Measurements from ENCODE around the gene CCDC57. TPM values are rescaled to one million over a fixed set of nuclear protein-coding genes. Genes with fewer than 3 reads are reported as not detected.
A peak's percentile ranks its signal among the peaks of the same experiment; 100 is the strongest.

Gene CCDC57
- total and polyA plus RNA-seq, 8 donors: 19.6 to 176 (median 25.4) TPM

DNA sequence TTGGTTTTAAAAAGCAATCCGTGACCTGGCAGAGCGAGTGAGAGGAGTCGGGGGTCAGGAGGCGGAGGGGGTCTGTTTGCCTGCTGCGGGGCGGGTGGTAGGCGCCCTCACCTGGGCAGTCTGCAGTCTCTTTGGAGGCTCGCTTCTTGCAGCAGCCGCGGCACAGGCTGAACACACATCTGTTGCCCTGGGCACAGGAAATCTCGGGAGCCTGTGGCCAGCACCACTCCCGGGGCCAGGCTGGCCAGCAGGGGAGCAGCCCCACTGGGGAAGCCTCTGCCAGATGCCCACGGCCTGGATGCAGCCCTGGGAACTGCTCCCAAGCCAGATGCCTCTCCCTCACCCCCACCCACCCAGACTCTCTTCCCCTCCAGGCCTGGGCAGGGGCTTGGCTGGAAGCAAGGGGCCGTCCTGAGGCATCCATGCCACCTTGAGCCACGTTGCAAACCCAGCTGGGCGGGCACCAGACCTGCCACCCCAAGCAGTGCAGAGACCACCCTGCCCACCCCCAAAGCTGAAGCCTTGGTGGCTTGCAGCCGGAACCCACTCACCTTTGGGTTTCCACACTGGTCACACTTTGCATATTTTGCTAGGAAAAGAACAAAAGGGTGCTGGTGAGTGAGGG lies 154.3 kb downstream of the CCDC57 start:
- Histone ChIP-seq H3K36me3 (peaks cover 0 to 42% (median 8%) of the 10 kb centered on the region in 3 donors), H3K4me3 (no peak overlapping the region), H3K9me3 (no peaks in the 10 kb centered on the region), H3K27ac (no peak overlapping the region), H3K27me3 (no peaks in the 10 kb centered on the region), H3K4me1 (no peaks in the 10 kb centered on the region)
- FAIRE-seq: no peak
- TF ChIP-seq, protein P1, sequence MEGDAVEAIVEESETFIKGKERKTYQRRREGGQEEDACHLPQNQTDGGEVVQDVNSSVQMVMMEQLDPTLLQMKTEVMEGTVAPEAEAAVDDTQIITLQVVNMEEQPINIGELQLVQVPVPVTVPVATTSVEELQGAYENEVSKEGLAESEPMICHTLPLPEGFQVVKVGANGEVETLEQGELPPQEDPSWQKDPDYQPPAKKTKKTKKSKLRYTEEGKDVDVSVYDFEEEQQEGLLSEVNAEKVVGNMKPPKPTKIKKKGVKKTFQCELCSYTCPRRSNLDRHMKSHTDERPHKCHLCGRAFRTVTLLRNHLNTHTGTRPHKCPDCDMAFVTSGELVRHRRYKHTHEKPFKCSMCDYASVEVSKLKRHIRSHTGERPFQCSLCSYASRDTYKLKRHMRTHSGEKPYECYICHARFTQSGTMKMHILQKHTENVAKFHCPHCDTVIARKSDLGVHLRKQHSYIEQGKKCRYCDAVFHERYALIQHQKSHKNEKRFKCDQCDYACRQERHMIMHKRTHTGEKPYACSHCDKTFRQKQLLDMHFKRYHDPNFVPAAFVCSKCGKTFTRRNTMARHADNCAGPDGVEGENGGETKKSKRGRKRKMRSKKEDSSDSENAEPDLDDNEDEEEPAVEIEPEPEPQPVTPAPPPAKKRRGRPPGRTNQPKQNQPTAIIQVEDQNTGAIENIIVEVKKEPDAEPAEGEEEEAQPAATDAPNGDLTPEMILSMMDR (IDR thresholded peaks at IDR 0.05): no peak
- intact Hi-C loops (cut with DNase I): no loop called here
- whole genome bisulfite sequencing, 2 donors: 79 to 83% methylated on average over 17 of the region's 17 CpGs
- DNase-seq: peak in 3 of 6 donors; percentile 9 to 68 (median 22)
- no peak for ATAC-seq

DNA sequence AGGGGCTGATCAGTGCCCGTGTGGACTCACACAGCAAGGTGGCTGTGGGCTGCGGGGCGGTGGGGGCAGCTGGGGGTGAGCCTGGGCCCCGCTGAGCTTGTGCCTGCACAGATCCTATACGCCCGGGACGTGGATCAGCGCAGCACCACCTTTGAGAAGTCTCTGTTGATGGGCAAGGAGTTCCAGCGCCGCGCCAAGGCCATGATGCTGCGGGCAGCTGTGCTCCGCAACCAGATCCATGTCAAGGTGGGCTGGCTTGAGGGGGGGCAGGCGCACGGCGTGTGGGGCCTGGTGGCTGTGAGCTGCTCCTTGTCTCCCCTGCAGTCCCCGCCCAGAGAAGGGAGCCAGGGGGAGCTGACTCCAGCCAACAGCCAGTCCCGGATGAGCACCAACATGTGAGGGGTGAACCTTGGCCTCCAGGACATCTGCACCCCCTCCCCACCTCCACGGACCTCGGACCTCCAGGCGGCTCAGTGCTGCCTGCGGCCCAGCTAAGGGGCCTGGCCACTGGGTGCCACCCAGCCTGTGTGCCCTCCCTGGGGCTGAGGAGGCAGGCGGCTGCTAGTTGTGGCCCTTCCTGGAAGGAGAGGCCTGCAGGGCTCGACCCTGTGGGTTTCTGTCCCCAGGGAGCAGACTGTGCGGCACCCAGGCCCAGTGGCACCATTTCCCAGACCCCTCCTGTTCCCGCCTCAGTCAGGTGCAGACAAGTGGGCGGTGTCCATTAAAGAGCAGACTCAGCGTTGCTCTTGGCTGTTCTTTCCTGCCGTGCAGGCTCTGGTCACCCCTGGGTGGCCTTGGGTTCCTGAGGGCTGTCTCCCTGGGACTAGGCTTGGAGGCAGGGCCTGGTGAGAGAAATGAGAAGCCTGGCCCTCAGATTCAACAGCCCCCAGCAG lies 155.7 kb downstream of the CCDC57 start:
- ATAC-seq: no peak
- DNase-seq: peak in 3 of 6 donors; percentile 13 to 73 (median 33)
- Histone ChIP-seq H3K36me3 (peaks cover 0 to 42% (median 8%) of the 10 kb centered on the region in 3 donors), H3K9me3 (no peaks in the 10 kb centered on the region), H3K27ac (no peak overlapping the region), H3K4me3 (no peak overlapping the region), H3K4me1 (peaks cover 0 to 8% (median 0%) of the 10 kb centered on the region in 3 donors), H3K27me3 (no peaks in the 10 kb centered on the region)
- intact Hi-C loops (cut with DNase I): no loop called here
- no peak for FAIRE-seq
- TF ChIP-seq, protein P1 (IDR thresholded peaks at IDR 0.05): no peak
- 84 to 85% methylated on average over 28 to 29 of the region's 29 CpGs for WGBS, 2 donors

DNA sequence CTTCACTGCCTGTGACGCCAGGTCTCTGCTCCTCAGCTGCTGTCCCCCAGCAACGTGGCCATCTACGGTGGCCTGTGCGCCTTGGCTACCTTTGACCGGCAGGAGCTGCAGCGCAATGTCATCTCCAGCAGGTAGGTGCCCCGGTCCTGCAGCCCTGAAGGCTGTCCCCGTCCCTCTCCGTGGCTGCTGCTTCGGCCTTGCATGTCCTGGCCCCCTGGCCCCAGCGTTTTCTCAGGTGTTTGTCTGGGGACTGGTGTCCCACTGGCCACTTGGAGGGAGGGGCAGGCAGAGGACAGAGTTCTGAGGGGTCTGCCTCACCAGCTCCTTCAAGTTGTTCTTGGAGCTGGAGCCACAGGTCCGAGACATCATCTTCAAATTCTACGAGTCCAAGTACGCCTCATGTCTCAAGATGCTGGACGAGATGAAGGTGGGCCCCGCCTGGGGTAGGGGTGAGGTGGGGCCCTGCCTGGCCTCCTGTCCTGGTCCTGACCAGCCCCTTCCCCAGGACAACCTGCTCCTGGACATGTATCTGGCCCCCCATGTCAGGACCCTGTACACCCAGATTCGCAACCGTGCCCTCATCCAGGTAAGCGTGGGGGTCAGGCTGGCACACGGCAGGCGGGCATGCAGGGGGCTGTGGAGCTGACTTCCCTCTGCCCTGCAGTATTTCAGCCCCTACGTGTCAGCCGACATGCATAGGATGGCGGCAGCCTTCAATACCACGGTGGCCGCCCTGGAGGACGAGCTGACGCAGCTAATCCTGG lies 156.5 kb downstream of the CCDC57 start:
- WGBS, 2 donors: 90 to 93% methylated on average over 28 of the region's 28 CpGs
- Histone ChIP-seq H3K27ac (no peak overlapping the region), H3K36me3 (peaks cover 0 to 40% (median 8%) of the 10 kb centered on the region in 3 donors), H3K4me1 (peaks cover 0 to 8% (median 0%) of the 10 kb centered on the region in 3 donors), H3K9me3 (no peaks in the 10 kb centered on the region), H3K27me3 (no peaks in the 10 kb centered on the region), H3K4me3 (no peak overlapping the region)
- intact Hi-C loops (cut with DNase I): no loop called here
- DNase-seq (peak in 3 of 6 donors; percentile 15 to 72 (median 33)), FAIRE-seq (no peak), ATAC-seq (no peak)
- TF ChIP-seq, protein P1 (IDR thresholded peaks at IDR 0.05): no peak

DNA sequence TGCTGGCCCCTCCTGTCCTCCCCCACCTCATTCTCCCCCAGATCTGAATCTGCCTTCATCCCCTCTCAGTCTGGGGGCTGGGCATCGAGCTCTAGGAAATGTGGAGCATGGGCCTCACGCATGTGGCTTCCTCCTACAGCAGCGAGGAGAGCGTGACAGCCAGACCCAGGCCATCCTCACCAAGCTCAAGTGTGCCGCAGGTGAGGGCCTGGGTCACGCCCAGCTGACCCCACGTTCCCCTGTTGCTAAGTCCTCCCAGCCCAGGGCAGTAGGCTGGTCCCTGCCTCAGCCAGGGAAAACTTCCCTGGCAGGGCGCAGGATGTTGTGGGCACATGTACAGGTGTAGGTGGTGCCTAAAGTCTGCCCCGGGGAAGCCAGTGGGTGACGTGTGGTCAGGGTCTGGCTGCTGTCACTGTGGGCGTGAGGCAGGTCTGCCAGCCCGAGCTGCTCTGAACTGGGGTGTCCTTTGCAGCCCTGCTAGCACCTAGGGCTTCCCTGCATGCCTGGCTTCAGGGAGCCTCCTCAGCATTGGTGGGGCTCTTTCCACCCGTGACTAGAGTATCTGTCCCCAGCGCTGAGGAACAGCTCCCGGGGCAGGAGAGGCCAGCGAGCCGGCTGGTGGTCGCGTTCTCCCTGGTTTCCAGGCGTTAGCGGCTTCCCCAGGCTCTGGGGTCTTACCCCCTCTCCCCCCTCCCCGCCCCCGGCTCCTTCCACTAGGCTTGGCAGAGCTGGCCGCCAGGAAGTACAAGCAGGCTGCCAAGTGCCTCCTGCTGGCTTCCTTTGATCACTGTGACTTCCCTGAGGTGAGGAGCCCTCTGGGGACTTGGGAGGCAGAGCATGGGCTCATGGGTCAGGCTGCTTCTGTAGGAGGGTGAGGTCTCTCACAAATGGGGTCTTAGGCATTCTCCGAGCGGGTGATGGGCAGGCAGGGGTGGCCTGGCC lies 157.3 kb downstream of the CCDC57 start:
- intact Hi-C loops (cut with DNase I): no loop called here
- FAIRE-seq: no peak
- DNase-seq: peak in 2 of 6 donors; percentile 15 to 26
- 88 to 89% methylated on average over 26 of the region's 26 CpGs for WGBS, 2 donors
- TF ChIP-seq, protein P1 (IDR thresholded peaks at IDR 0.05): no peak
- H3K36me3 ChIP-seq: peaks cover 0 to 32% (median 8%) of the 10 kb centered on the region in 3 donors
- no peak overlapping the region for H3K27ac ChIP-seq
- H3K4me1 ChIP-seq: peaks cover 0 to 11% (median 0%) of the 10 kb centered on the region in 3 donors
- no peaks in the 10 kb centered on the region for H3K27me3 ChIP-seq
- H3K4me3 ChIP-seq: no peak overlapping the region
- H3K9me3 ChIP-seq: no peaks in the 10 kb centered on the region
- ATAC-seq: no peak
